Lower lobe of right lung (tissue), 2 donors: ENCODE data around the gene MAD1L1. TPM values are rescaled to one million over a fixed set of nuclear protein-coding genes. Genes with fewer than 3 reads are reported as not detected.

Experiments used
- ATAC-seq, 2 donors: fragments of 200-7000 bp; cut with Tn5 transposase; one replicate each; pipeline ENCODE4 v1.9.1; 2020 to 2022; ENCODE audit warnings: mild to moderate bottlenecking in 2 of 2, moderate library complexity in 2 of 2
- DNase-seq: peaks from one replicate; pipeline ENCODE4 v3.0.0-alpha.2; 2020
- H3K27ac ChIP-seq: fragments of 200-600 bp; one replicate; pipeline ENCODE4 v1.8.0; 2022
- H3K27me3 ChIP-seq: fragments of 200-600 bp; one replicate; pipeline ENCODE4 v1.8.0; 2022; ENCODE audit warnings: low read depth
- H3K36me3 ChIP-seq: fragments of 200-600 bp; one replicate; pipeline ENCODE4 v1.8.0; 2022; ENCODE audit warnings: mild to moderate bottlenecking
- H3K4me1 ChIP-seq: fragments of 200-600 bp; one replicate; pipeline ENCODE4 v1.8.0; 2022
- H3K4me3 ChIP-seq: fragments of 200-600 bp; one replicate; pipeline ENCODE4 v1.8.0; 2022; ENCODE audit warnings: mild to moderate bottlenecking
- H3K9me3 ChIP-seq: fragments of 200-600 bp; one replicate; pipeline ENCODE4 v1.8.0; 2022
- CTCF ChIP-seq: fragments of 200-600 bp; IDR thresholded peaks from one replicate; pipeline ENCODE4 v1.8.0; 2022; ENCODE audit warnings: antibody characterized with exemption, mild to moderate bottlenecking
- intact Hi-C: fragments of 100-400 bp; cut with DNase I; formaldehyde crosslinking; loops from one replicate; pipeline ENCODE4 v1.11.0; 2022
- total RNA-seq: library from RNA; stranded (reverse); fragmentation: NEBNext Ultra II Directional; extraction: Animal tissue kit (Norgen Biotek cat#: 25700); gene quantifications from one replicate; pipeline ENCODE4 v1.2.1, GENCODE V29; 2021
- donor health status: DM: no; HTN: yes; CAD: no; lungs with severe emphysema.

MAD1L1 gene
- total RNA-seq, 1 donor from 2014 or later = 44.5 TPM

- no peak overlapping the region for H3K27ac ChIP-seq
- TF ChIP-seq CTCF = no peak
- H3K4me1 ChIP-seq = no peaks in the 10 kb centered on the region
- DNase-seq = no peak
- no peaks in the 10 kb centered on the region for H3K9me3 ChIP-seq
- no peak for ATAC-seq
- H3K4me3 ChIP-seq = no peak overlapping the region
- H3K27me3 ChIP-seq = no peaks in the 10 kb centered on the region
- intact Hi-C loops = no loop called here
- H3K36me3 ChIP-seq = no peaks in the 10 kb centered on the region
Observed at GRCh38 chr7:2084781-2085505, 147.8 kb downstream of the MAD1L1 start.

- intact Hi-C loops = no loop called here
- Histone ChIP-seq H3K27me3 (no peaks in the 10 kb centered on the region), H3K4me3 (no peak overlapping the region), H3K9me3 (no peaks in the 10 kb centered on the region), H3K4me1 (no peaks in the 10 kb centered on the region), H3K27ac (no peak overlapping the region), H3K36me3 (no peaks in the 10 kb centered on the region)
- no peak for ATAC-seq
- TF ChIP-seq CTCF = no peak
- DNase-seq = no peak
Observed at GRCh38 chr7:2084331-2084730, 148.4 kb downstream of the MAD1L1 start.

GRCh38 chr7:2083362-2083761, 149.4 kb downstream of the MAD1L1 start:
- intact Hi-C loops = no loop called here
- H3K36me3 ChIP-seq = no peaks in the 10 kb centered on the region
- no peaks in the 10 kb centered on the region for H3K4me1 ChIP-seq
- no peaks in the 10 kb centered on the region for H3K27me3 ChIP-seq
- no peak for ATAC-seq
- H3K4me3 ChIP-seq = no peak overlapping the region
- no peaks in the 10 kb centered on the region for H3K9me3 ChIP-seq
- H3K27ac ChIP-seq = no peak overlapping the region
- TF ChIP-seq CTCF = no peak
- no peak for DNase-seq

GRCh38 chr7:2082139-2082998, 150.4 kb downstream of the MAD1L1 start:
- Histone ChIP-seq H3K4me3 (no peak overlapping the region), H3K4me1 (no peaks in the 10 kb centered on the region), H3K9me3 (no peaks in the 10 kb centered on the region), H3K27me3 (no peaks in the 10 kb centered on the region), H3K36me3 (no peaks in the 10 kb centered on the region), H3K27ac (no peak overlapping the region)
- ATAC-seq = no peak
- TF ChIP-seq CTCF = no peak
- intact Hi-C loops = no loop called here
- no peak for DNase-seq

GRCh38 chr7:2081526-2082135, 151.1 kb downstream of the MAD1L1 start:
- intact Hi-C loops = no loop called here
- Histone ChIP-seq H3K9me3 (no peaks in the 10 kb centered on the region), H3K27ac (no peak overlapping the region), H3K27me3 (no peaks in the 10 kb centered on the region), H3K4me1 (no peaks in the 10 kb centered on the region), H3K4me3 (no peak overlapping the region), H3K36me3 (no peaks in the 10 kb centered on the region)
- no peak for ATAC-seq
- DNase-seq = no peak
- no peak for TF ChIP-seq CTCF
